ENCODE data around the gene NCK1. TPM values are rescaled to one million over a fixed set of nuclear protein-coding genes. Genes with fewer than 3 reads are reported as not detected.

The NCK1 gene
- total and polyA plus RNA-seq, 2 experiments from 2014 or later, result 28.4 to 28.7 TPM

DNA sequence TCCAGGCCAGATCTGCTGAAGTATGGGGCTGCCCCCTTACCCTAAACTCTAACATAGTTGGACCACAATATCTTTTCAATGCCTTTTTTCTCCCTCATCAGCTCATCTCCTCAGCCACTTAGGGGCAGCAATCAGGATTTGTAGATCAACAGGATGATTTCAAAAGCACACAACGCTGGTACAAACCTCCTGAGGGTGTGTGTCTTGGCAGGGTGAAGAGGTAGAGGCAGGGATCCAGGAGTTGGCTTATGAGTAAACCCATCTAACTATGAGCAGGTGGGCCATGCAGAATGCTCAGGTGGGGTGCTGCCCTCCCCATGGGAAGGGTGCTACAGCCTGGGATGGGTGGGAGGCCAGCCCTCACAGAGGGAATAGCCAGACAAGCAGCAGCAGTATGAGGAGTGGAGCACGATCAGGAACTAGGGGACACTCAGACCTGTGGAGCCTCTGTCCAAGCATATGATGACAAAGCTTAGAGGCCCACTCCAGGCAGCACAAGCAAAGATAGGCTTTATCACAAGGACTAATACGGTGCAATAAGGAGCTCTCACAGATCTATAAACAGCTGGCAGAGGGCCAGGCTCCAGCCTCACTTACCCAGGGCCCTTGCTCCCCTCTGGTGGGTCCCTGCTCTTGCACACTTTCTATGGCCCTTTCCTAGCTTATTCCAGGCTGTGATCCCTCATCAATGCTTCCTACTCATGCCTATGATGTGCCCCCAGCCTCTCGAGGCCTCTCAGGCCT is 127.9 kb downstream of the NCK1 start:
- H3K36me3 Mint-ChIP-seq (ENCODE audit: low read depth), result peaks cover 23% of the 10 kb centered on the region

DNA sequence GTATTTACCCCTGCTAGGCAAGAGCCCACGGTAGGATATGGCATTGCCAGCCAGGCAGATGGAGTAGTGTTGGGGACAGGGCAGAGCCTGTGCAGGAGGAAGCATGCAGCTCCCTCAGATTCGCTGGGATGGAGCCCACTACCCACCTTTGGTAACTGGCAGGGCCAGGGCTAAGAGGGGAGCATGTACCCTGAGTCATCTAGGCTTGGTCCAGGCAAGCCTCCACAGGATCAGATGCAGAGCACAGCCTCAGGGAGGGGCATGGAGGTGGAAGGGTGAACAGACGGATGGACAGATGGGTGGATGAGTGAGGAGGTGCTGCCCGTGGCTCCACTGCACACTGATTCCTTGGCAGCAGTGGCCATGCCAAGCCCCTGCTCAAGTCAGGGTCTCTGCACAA is 128.8 kb downstream of the NCK1 start:
- Histone ChIP-seq H3K9me2 (ENCODE audit: insufficient read depth) (no peaks in the 10 kb centered on the region), H3K4me1 (ENCODE audit: insufficient read depth) (no peaks in the 10 kb centered on the region), H4K20me1 (replicated peaks; ENCODE audit: insufficient read depth) (no peaks in the 10 kb centered on the region), H3K4me3 (no peak overlapping the region), H3K79me2 (replicated peaks; ENCODE audit: insufficient read depth) (no peaks in the 10 kb centered on the region), H3K4me2 (no peak overlapping the region), H3K27ac (ENCODE audit: low read depth) (no peak overlapping the region), H3F3A (replicated peaks; ENCODE audit: low read depth) (no peaks in the 10 kb centered on the region), H2AFZ (no peak overlapping the region), H3K27me3 (ENCODE audit: insufficient read depth) (no peaks in the 10 kb centered on the region), H3K36me3 (ENCODE audit: insufficient read depth) (no peaks in the 10 kb centered on the region)
- no peaks in the 10 kb centered on the region for H3K4me1 Mint-ChIP-seq
- H3K9me3 Mint-ChIP-seq, result peaks cover 21% of the 10 kb centered on the region
- H3K27me3 Mint-ChIP-seq (ENCODE audit: insufficient read depth, low read depth, poor library complexity), result peaks cover 6% of the 10 kb centered on the region
- H3K36me3 Mint-ChIP-seq (ENCODE audit: low read depth), result peaks cover 23% of the 10 kb centered on the region
- DNase-seq (ENCODE audit: low spot score) (no peak), ATAC-seq (no peak)
- no peak overlapping the region for H3K4me3 Mint-ChIP-seq
- no peak overlapping the region for H3K27ac Mint-ChIP-seq
- TF ChIP-seq EZH2phosphoT487 (IDR thresholded peaks at IDR 0.05; ENCODE audit: unreplicated experiment), result no peak
- no peak for TF ChIP-seq POLR2AphosphoS5 (IDR thresholded peaks at IDR 0.05; ENCODE audit: low read depth)
- TF ChIP-seq CREB1 (CRISPR knock-in tag; IDR thresholded peaks at IDR 0.05; ENCODE audit: low read depth), result no peak

More for the DNA sequence above, 127.9 kb downstream of the NCK1 start:
- H3K27ac Mint-ChIP-seq, result no peak overlapping the region
- Histone ChIP-seq H3K4me3 (no peak overlapping the region), H3K27me3 (ENCODE audit: insufficient read depth) (no peaks in the 10 kb centered on the region), H3K9me2 (ENCODE audit: insufficient read depth) (no peaks in the 10 kb centered on the region), H3K4me1 (ENCODE audit: insufficient read depth) (no peaks in the 10 kb centered on the region), H2AFZ (no peak overlapping the region), H3F3A (replicated peaks; ENCODE audit: low read depth) (no peaks in the 10 kb centered on the region), H3K27ac (ENCODE audit: low read depth) (no peak overlapping the region), H3K36me3 (ENCODE audit: insufficient read depth) (no peaks in the 10 kb centered on the region), H3K4me2 (no peak overlapping the region), H3K79me2 (replicated peaks; ENCODE audit: insufficient read depth) (no peaks in the 10 kb centered on the region), H4K20me1 (replicated peaks; ENCODE audit: insufficient read depth) (no peaks in the 10 kb centered on the region)
- DNase-seq (ENCODE audit: low spot score) (no peak), ATAC-seq (no peak)
- peaks cover 6% of the 10 kb centered on the region for H3K27me3 Mint-ChIP-seq (ENCODE audit: insufficient read depth, low read depth, poor library complexity)
- TF ChIP-seq EZH2 (IDR thresholded peaks at IDR 0.05; ENCODE audit: low read depth, unreplicated experiment) (no peak), CREB1 (CRISPR knock-in tag; IDR thresholded peaks at IDR 0.05; ENCODE audit: low read depth) (no peak), NANOG (IDR thresholded peaks at IDR 0.05; ENCODE audit: borderline replicate concordance) (no peak), ZNF114 (CRISPR knock-in tag; IDR thresholded peaks at IDR 0.05) (no peak), STAT1 (IDR thresholded peaks at IDR 0.05; ENCODE audit: unreplicated experiment) (no peak), JUNB (IDR thresholded peaks at IDR 0.05; ENCODE audit: unreplicated experiment) (no peak)
- TF ChIP-seq, protein P1, sequence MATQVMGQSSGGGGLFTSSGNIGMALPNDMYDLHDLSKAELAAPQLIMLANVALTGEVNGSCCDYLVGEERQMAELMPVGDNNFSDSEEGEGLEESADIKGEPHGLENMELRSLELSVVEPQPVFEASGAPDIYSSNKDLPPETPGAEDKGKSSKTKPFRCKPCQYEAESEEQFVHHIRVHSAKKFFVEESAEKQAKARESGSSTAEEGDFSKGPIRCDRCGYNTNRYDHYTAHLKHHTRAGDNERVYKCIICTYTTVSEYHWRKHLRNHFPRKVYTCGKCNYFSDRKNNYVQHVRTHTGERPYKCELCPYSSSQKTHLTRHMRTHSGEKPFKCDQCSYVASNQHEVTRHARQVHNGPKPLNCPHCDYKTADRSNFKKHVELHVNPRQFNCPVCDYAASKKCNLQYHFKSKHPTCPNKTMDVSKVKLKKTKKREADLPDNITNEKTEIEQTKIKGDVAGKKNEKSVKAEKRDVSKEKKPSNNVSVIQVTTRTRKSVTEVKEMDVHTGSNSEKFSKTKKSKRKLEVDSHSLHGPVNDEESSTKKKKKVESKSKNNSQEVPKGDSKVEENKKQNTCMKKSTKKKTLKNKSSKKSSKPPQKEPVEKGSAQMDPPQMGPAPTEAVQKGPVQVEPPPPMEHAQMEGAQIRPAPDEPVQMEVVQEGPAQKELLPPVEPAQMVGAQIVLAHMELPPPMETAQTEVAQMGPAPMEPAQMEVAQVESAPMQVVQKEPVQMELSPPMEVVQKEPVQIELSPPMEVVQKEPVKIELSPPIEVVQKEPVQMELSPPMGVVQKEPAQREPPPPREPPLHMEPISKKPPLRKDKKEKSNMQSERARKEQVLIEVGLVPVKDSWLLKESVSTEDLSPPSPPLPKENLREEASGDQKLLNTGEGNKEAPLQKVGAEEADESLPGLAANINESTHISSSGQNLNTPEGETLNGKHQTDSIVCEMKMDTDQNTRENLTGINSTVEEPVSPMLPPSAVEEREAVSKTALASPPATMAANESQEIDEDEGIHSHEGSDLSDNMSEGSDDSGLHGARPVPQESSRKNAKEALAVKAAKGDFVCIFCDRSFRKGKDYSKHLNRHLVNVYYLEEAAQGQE (IDR thresholded peaks at IDR 0.05; ENCODE audit: unreplicated experiment), result no peak
- no peak overlapping the region for H3K4me3 Mint-ChIP-seq
- H3K4me1 Mint-ChIP-seq, result no peaks in the 10 kb centered on the region
- peaks cover 21% of the 10 kb centered on the region for H3K9me3 Mint-ChIP-seq
